Calu3 (cell line): ENCODE measurements around the gene SLCO2B1. TPM values are rescaled to one million over a fixed set of nuclear protein-coding genes. Genes with fewer than 3 reads are reported as not detected.

ENCODE experiments used
- BruUV-seq: library from RNA; stranded (reverse); fragments of 400-500 nt; replicated peaks from 2 replicates; lab custom pipeline; 2021; lab: Mats Ljungman, UMichigan
- CTCF ChIA-PET: fragments of 300-600 bp; sonication (Branson Sonifier 250); formaldehyde crosslinking; loops from one replicate; lab custom pipeline; 2022; ENCODE audit warnings: antibody characterized with exemption; lab: Charles Lee
- DNase-seq: peaks from one replicate; pipeline ENCODE4 v3.0.0; 2022
- H3K27ac Mint-ChIP-seq: one replicate; pipeline ENCODE4 v1.8.0; 2022; ENCODE audit warnings: mixed read lengths; ENCODE audit not compliant: unreplicated experiment
- H3K27me3 Mint-ChIP-seq: one replicate; pipeline ENCODE4 v1.8.0; 2022; ENCODE audit warnings: mixed read lengths; ENCODE audit not compliant: unreplicated experiment
- H3K36me3 Mint-ChIP-seq: one replicate; pipeline ENCODE4 v1.8.0; 2022; ENCODE audit warnings: mild to moderate bottlenecking, moderate library complexity, mixed read lengths; ENCODE audit not compliant: insufficient read depth, unreplicated experiment
- H3K4me1 Mint-ChIP-seq: one replicate; pipeline ENCODE4 v1.8.0; 2022; ENCODE audit warnings: mild to moderate bottlenecking, low read depth, mixed read lengths; ENCODE audit not compliant: unreplicated experiment
- H3K4me3 Mint-ChIP-seq: one replicate; pipeline ENCODE4 v1.8.0; 2022; ENCODE audit warnings: mild to moderate bottlenecking, low read depth, moderate library complexity, mixed read lengths; ENCODE audit not compliant: unreplicated experiment
- H3K9me3 Mint-ChIP-seq: one replicate; pipeline ENCODE4 v1.8.0; 2022; ENCODE audit warnings: low read depth, mixed read lengths; ENCODE audit not compliant: unreplicated experiment
- CTCF ChIP-seq: fragments of 200-600 bp; IDR thresholded peaks from one replicate; pipeline ENCODE4 v1.8.0; 2022; ENCODE audit warnings: antibody characterized with exemption; ENCODE audit not compliant: unreplicated experiment
- intact Hi-C: fragments of 100-400 bp; cut with micrococcal nuclease; formaldehyde crosslinking; loops from one replicate; pipeline ENCODE4 v1.10.0; 2022; ENCODE audit not compliant: unreplicated experiment
- total RNA-seq: library from RNA; stranded (reverse); gene quantifications from 2 replicates; pipeline ENCODE4 v1.2.3, GENCODE V29; 2022

The SLCO2B1 gene
- total RNA-seq, 1 experiment from 2014 or later, result 0.31 TPM

- DNase-seq, result no peak
- Mint-ChIP-seq H3K4me3 (no peak overlapping the region), H3K4me1 (no peaks in the 10 kb centered on the region), H3K36me3 (no peaks in the 10 kb centered on the region), H3K27ac (no peak overlapping the region), H3K9me3 (no peaks in the 10 kb centered on the region), H3K27me3 (peaks cover 41% of the 10 kb centered on the region)
- intact Hi-C loops, result no loop called here
- no peak for TF ChIP-seq CTCF
- no TSS peak for BruUV-seq
- CTCF ChIA-PET, result no interaction called here
Observed at GRCh38 chr11:75182664-75183063, 31.8 kb downstream of the SLCO2B1 start.

- Mint-ChIP-seq H3K27me3 (peaks cover 41% of the 10 kb centered on the region), H3K4me1 (no peaks in the 10 kb centered on the region), H3K27ac (no peak overlapping the region), H3K9me3 (no peaks in the 10 kb centered on the region), H3K4me3 (no peak overlapping the region), H3K36me3 (no peaks in the 10 kb centered on the region)
- CTCF ChIA-PET, result no interaction called here
- TF ChIP-seq CTCF, result no peak
- no TSS peak for BruUV-seq
- DNase-seq, result no peak
- intact Hi-C loops, result no loop called here
Observed at GRCh38 chr11:75184051-75184450, 33.1 kb downstream of the SLCO2B1 start.

GRCh38 chr11:75184757-75185425, 34.0 kb downstream of the SLCO2B1 start:
- H3K4me3 Mint-ChIP-seq, result no peak overlapping the region
- no peak for DNase-seq
- H3K4me1 Mint-ChIP-seq, result no peaks in the 10 kb centered on the region
- intact Hi-C loops, result no loop called here
- H3K27ac Mint-ChIP-seq, result no peak overlapping the region
- no peak for TF ChIP-seq CTCF
- no peaks in the 10 kb centered on the region for H3K36me3 Mint-ChIP-seq
- CTCF ChIA-PET, result no interaction called here
- no TSS peak for BruUV-seq
- H3K9me3 Mint-ChIP-seq, result no peaks in the 10 kb centered on the region
- peaks cover 41% of the 10 kb centered on the region for H3K27me3 Mint-ChIP-seq

- CTCF ChIA-PET, result no interaction called here
- no TSS peak for BruUV-seq
- no peak for TF ChIP-seq CTCF
- H3K4me1 Mint-ChIP-seq, result no peaks in the 10 kb centered on the region
- no peaks in the 10 kb centered on the region for H3K36me3 Mint-ChIP-seq
- no peak for DNase-seq
- peaks cover 41% of the 10 kb centered on the region for H3K27me3 Mint-ChIP-seq
- no peaks in the 10 kb centered on the region for H3K9me3 Mint-ChIP-seq
- no peak overlapping the region for H3K27ac Mint-ChIP-seq
- intact Hi-C loops, result no loop called here
- no peak overlapping the region for H3K4me3 Mint-ChIP-seq
Observed at GRCh38 chr11:75185866-75186265, 35.0 kb downstream of the SLCO2B1 start.
